Measurements from ENCODE around the gene RBP4. TPM values are rescaled to one million over a fixed set of nuclear protein-coding genes. Genes with fewer than 3 reads are reported as not detected.

RBP4 gene
- total RNA-seq, 2 donors from 2014 or later = 22.1 to 136 TPM

DNA sequence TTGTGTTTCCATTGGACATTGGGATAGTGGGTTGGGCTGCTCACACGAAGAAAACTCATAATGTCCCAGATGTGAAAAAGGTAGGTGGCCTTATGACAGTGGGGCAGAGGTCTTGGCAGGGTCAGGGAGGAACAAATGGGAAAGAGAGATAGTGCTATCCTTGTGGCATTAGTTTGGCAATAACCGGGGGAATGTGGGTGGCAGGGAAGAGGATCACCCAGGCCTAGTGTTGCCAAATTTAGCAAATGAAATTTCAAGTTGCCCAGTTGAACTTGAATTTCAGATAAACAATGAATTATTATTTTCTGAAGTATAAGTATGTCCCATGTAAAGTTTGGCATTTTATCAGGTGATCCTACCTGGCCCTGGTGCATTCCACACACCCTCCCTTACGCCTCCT lies 12.1 kb upstream of the RBP4 start:
- Histone ChIP-seq H3K27ac (no peak overlapping the region), H3K4me1 (no peaks in the 10 kb centered on the region), H3K9me3 (no peaks in the 10 kb centered on the region), H3K36me3 (replicated peaks in 1 of 2; ENCODE audit: insufficient read depth in 1 of 2, low read depth in 2 of 2) (no peaks in the 10 kb centered on the region), H3K4me3 (no peak overlapping the region), H3K27me3 (no peaks in the 10 kb centered on the region)
- TF ChIP-seq, protein P1, sequence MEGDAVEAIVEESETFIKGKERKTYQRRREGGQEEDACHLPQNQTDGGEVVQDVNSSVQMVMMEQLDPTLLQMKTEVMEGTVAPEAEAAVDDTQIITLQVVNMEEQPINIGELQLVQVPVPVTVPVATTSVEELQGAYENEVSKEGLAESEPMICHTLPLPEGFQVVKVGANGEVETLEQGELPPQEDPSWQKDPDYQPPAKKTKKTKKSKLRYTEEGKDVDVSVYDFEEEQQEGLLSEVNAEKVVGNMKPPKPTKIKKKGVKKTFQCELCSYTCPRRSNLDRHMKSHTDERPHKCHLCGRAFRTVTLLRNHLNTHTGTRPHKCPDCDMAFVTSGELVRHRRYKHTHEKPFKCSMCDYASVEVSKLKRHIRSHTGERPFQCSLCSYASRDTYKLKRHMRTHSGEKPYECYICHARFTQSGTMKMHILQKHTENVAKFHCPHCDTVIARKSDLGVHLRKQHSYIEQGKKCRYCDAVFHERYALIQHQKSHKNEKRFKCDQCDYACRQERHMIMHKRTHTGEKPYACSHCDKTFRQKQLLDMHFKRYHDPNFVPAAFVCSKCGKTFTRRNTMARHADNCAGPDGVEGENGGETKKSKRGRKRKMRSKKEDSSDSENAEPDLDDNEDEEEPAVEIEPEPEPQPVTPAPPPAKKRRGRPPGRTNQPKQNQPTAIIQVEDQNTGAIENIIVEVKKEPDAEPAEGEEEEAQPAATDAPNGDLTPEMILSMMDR (IDR thresholded peaks at IDR 0.05) = no peak
- no peak for TF ChIP-seq POLR2A (IDR thresholded peaks at IDR 0.05)
- ATAC-seq (no peak), DNase-seq (no peak)
- intact Hi-C loops (cut with DNase I) = no loop called here
- WGBS, 2 donors = 60 to 63% methylated on average over 3 of the region's 3 CpGs

DNA sequence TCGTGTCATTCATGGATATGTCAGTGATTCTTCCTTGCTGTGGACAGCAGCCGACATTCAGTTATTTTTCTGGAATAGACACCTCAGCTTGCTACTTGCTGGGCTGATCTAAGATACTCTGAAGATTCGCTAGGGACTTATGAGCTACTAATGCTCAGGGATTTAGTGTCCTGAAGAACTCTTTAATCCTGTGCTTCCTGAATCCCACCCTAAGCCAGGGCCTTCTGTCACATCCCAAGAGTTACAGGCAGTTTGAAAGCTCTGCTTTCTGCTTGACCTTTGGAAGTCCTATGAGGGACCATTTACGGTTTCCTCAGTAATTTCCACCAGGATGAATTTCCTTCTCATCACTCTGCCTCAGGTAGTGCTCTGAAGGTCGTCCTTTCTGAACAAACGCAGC lies 11.3 kb upstream of the RBP4 start, which contains the start of gene PDE6C:
Gene PDE6C (plus strand): TSS at position 227 of the 400 bp plus-strand sequence. CDS start 189 bp downstream, outside the sequence.
- ATAC-seq = no peak

DNA sequence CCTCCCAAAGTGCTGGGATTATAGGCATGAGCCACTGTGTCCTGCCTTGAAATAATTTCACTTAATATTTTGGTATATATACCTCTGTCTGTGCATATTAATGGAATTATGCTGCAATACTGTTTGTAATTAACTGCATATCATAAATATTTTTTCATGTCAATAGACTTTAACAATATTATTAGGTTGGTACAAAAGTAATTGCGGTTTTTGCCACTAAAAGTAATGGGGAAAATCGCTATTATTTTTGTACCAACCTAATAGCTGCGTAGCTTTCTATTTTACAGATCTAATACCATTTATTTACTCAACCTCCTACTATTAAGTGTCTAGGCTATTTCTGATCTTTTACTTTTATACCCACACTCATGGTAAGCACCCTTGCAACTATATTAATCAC lies 7.4 kb upstream of the RBP4 start:
- H3K4me1 ChIP-seq = peaks cover 14% of the 10 kb centered on the region
- H3K4me3 ChIP-seq = no peak overlapping the region
- intact Hi-C loops (cut with DNase I) = no loop called here
- TF ChIP-seq, protein P1 (IDR thresholded peaks at IDR 0.05) = no peak
- TF ChIP-seq POLR2A (IDR thresholded peaks at IDR 0.05) = no peak
- H3K27me3 ChIP-seq = peaks cover 0 to 6% of the 10 kb centered on the region in 2 donors
- ATAC-seq = no peak
- no peaks in the 10 kb centered on the region for H3K36me3 ChIP-seq (replicated peaks in 1 of 2; ENCODE audit: insufficient read depth in 1 of 2, low read depth in 2 of 2)
- WGBS, 2 donors = 76 to 84% methylated on average over 3 of the region's 3 CpGs
- no peak overlapping the region for H3K27ac ChIP-seq
- no peak for DNase-seq
- no peaks in the 10 kb centered on the region for H3K9me3 ChIP-seq

More for the DNA sequence above, 11.3 kb upstream of the RBP4 start, which contains the start of gene PDE6C:
- Histone ChIP-seq H3K27me3 (no peaks in the 10 kb centered on the region), H3K4me1 (no peaks in the 10 kb centered on the region), H3K36me3 (replicated peaks in 1 of 2; ENCODE audit: insufficient read depth in 1 of 2, low read depth in 2 of 2) (no peaks in the 10 kb centered on the region), H3K4me3 (no peak within 1 kb of the TSS), H3K27ac (no peak within 1 kb of the TSS), H3K9me3 (no peaks in the 10 kb centered on the region)
- TF ChIP-seq, protein P1 (IDR thresholded peaks at IDR 0.05) = no peak
- no peak for TF ChIP-seq POLR2A (IDR thresholded peaks at IDR 0.05)
- DNase-seq = no peak
- 63 to 66% methylated on average over 6 of the region's 6 CpGs for WGBS, 2 donors
- intact Hi-C loops (cut with DNase I) = no loop called here

DNA sequence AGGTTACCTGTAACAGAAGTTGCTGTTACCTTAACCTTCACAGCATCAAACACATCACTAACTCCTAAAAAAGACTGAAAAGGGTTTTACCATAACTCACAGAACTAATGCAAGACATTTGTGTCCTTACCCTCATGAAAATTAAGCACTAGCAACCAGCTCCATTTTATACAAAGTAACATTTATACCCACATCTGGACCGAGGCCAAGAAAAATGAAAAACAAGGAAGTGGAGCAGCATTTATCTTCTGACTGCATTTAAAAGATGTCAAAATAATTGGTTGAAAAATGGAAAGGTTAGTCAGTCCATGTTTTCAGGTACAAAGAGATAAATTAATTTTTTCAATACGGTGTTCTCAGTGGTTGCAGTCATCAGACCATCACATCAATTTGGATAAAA lies 3.1 kb upstream of the RBP4 start:
- TF ChIP-seq POLR2A (IDR thresholded peaks at IDR 0.05) = no peak
- TF ChIP-seq, protein P1 (IDR thresholded peaks at IDR 0.05) = no peak
- WGBS, 2 donors = 11 to 12% methylated on average over 2 of the region's 2 CpGs
- H3K36me3 ChIP-seq (replicated peaks in 1 of 2; ENCODE audit: insufficient read depth in 1 of 2, low read depth in 2 of 2) = no peaks in the 10 kb centered on the region

DNA sequence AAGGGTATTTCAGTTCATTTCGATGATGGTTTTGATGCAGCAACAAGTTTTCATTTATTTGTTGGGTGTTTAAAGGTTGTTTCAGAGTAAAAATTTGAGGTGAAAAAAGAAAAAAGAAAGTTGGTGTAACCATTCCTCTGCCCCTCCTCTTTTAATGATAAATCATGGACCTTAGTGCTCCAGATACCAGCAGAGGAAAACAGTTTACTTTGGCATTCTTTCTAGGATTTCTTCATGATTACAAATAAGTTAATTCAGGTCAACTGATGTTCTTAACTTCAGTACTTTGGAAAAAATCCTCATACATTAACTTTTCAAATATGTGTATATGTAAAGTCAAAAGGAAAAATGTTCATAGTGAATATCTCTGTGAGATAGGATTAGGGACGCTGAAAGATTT lies 2.0 kb upstream of the RBP4 start:
- ATAC-seq = no peak
- intact Hi-C loops (cut with DNase I) = no loop called here
- Histone ChIP-seq H3K4me3 (no peak overlapping the region), H3K27me3 (peaks cover 0 to 6% of the 10 kb centered on the region in 2 donors), H3K36me3 (replicated peaks in 1 of 2; ENCODE audit: insufficient read depth in 1 of 2, low read depth in 2 of 2) (no peaks in the 10 kb centered on the region), H3K9me3 (no peaks in the 10 kb centered on the region), H3K27ac (no peak overlapping the region), H3K4me1 (peaks cover 25% of the 10 kb centered on the region)
- DNase-seq = no peak
- 83 to 87% methylated on average over 2 of the region's 2 CpGs for WGBS, 2 donors
- TF ChIP-seq POLR2A (IDR thresholded peaks at IDR 0.05) = no peak
- TF ChIP-seq, protein P1 (IDR thresholded peaks at IDR 0.05) = no peak

More for the DNA sequence above, 3.1 kb upstream of the RBP4 start:
- Histone ChIP-seq H3K27me3 (peaks cover 0 to 6% of the 10 kb centered on the region in 2 donors), H3K4me1 (peaks cover 25% of the 10 kb centered on the region), H3K27ac (no peak overlapping the region), H3K9me3 (no peaks in the 10 kb centered on the region), H3K4me3 (no peak overlapping the region)
- intact Hi-C loops (cut with DNase I) = no loop called here
- ATAC-seq = peak; percentile 38
- DNase-seq = no peak
